Activated naive CD4-positive, alpha-beta T cell treated with anti-CD3 and anti-CD28 coated beads for 36 hours (primary cell): ENCODE results near the gene GPC2. TPM values are rescaled to one million over a fixed set of nuclear protein-coding genes. Genes with fewer than 3 reads are reported as not detected.
"Not testable (repeated sequence)": the region's sequence is repeated elsewhere in the genome, so short reads cannot be mapped to it uniquely, and the experiment has no call there.

Experiments used
- CTCF ChIA-PET: fragments of 350-600 bp; sonication (Branson Sonifier 250); formaldehyde crosslinking; loops from one replicate; lab custom pipeline; 2021; ENCODE audit warnings: antibody characterized with exemption; lab: Charles Lee
- DNase-seq: peaks from one replicate; pipeline ENCODE4 v3.0.0-alpha.2; 2020
- H3K27ac Mint-ChIP-seq: one replicate; pipeline ENCODE4 v1.8.0; 2021; ENCODE audit warnings: mild to moderate bottlenecking, mixed read lengths
- H3K27me3 Mint-ChIP-seq: one replicate; pipeline ENCODE4 v1.8.0; 2021; ENCODE audit warnings: low read depth, mixed read lengths
- H3K36me3 Mint-ChIP-seq: one replicate; pipeline ENCODE4 v1.8.0; 2021; ENCODE audit warnings: low read depth, mixed read lengths
- H3K4me1 Mint-ChIP-seq: one replicate; pipeline ENCODE4 v1.8.0; 2021; ENCODE audit warnings: low read depth, mixed read lengths
- H3K4me3 Mint-ChIP-seq: one replicate; pipeline ENCODE4 v1.8.0; 2021; ENCODE audit warnings: mild to moderate bottlenecking, moderate library complexity, mixed read lengths
- H3K9me3 Mint-ChIP-seq: one replicate; pipeline ENCODE4 v1.8.0; 2021; ENCODE audit warnings: mixed read lengths
- intact Hi-C: fragments of 100-400 bp; cut with micrococcal nuclease; formaldehyde crosslinking; loops from one replicate; pipeline ENCODE4 v1.15.1; 2023
- total RNA-seq, 2 experiments: library from RNA; stranded (reverse); gene quantifications; one replicate each; pipeline ENCODE4 v1.2.3, GENCODE V29; 2021

The GPC2 gene
- total RNA-seq, 2 experiments from 2014 or later, result 7.6 to 9.5 TPM

GRCh38 chr7:100200693-100201092 lies 23.5 kb upstream of the GPC2 start:
- intact Hi-C loops, result no loop called here
- no peak overlapping the region for H3K27ac Mint-ChIP-seq
- H3K9me3 Mint-ChIP-seq, result no peaks in the 10 kb centered on the region
- H3K36me3 Mint-ChIP-seq, result no peaks in the 10 kb centered on the region
- peaks cover 9% of the 10 kb centered on the region for H3K4me1 Mint-ChIP-seq
- DNase-seq, result no peak
- H3K4me3 Mint-ChIP-seq, result no peak overlapping the region
- no peaks in the 10 kb centered on the region for H3K27me3 Mint-ChIP-seq
- CTCF ChIA-PET, result interaction anchor here (1.1 kb wide), 1 partner anchor 10 kb away, joined by 3 read pairs; no protein-coding TSS in a partner anchor

GRCh38 chr7:100198266-100198665 lies 21.1 kb upstream of the GPC2 start:
- intact Hi-C loops, result no loop called here
- CTCF ChIA-PET, result no interaction called here

GRCh38 chr7:100195901-100196322 lies 18.7 kb upstream of the GPC2 start:
- H3K36me3 Mint-ChIP-seq, DNase-seq, H3K4me3 Mint-ChIP-seq, H3K27me3 Mint-ChIP-seq, H3K9me3 Mint-ChIP-seq, intact Hi-C loops: not testable (repeated sequence)
- CTCF ChIA-PET, result interaction anchor here (0.6 to 4.9 kb wide), 6 partner anchors 19 to 201 kb away, joined by 4 to 14 read pairs (median 5); partner anchors contain the start of gene GPC2
- peaks cover 46% of the 10 kb centered on the region for H3K4me1 Mint-ChIP-seq
- peak overlapping the region; percentile 21 for H3K27ac Mint-ChIP-seq

More at GRCh38 chr7:100198266-100198665, 21.1 kb upstream of the GPC2 start:
- no peak for DNase-seq
- peaks cover 3% of the 10 kb centered on the region for H3K36me3 Mint-ChIP-seq
- no peak overlapping the region for H3K27ac Mint-ChIP-seq
- H3K4me1 Mint-ChIP-seq, result peaks cover 26% of the 10 kb centered on the region
- H3K27me3 Mint-ChIP-seq, result no peaks in the 10 kb centered on the region
- no peak overlapping the region for H3K4me3 Mint-ChIP-seq
- H3K9me3 Mint-ChIP-seq, result no peaks in the 10 kb centered on the region

GRCh38 chr7:100195222-100195621 lies 18.0 kb upstream of the GPC2 start:
- Mint-ChIP-seq H3K4me1 (peaks cover 51% of the 10 kb centered on the region), H3K27ac (peak overlapping the region; percentile 10)
- CTCF ChIA-PET, result interaction anchor here (1.5 to 4.9 kb wide), 4 partner anchors 14 to 62 kb away, joined by 4 to 17 read pairs (median 10); no protein-coding TSS in a partner anchor

GRCh38 chr7:100192969-100193368 lies 15.8 kb upstream of the GPC2 start:
- DNase-seq, result no peak
- intact Hi-C loops, result no loop called here
- Mint-ChIP-seq H3K4me3 (no peak overlapping the region), H3K36me3 (peaks cover 3% of the 10 kb centered on the region), H3K4me1 (peaks cover 55% of the 10 kb centered on the region), H3K27me3 (no peaks in the 10 kb centered on the region), H3K9me3 (no peaks in the 10 kb centered on the region), H3K27ac (no peak overlapping the region)
- CTCF ChIA-PET, result interaction anchor here (0.9 to 4.9 kb wide), 10 partner anchors 12 to 64 kb away, joined by 3 to 17 read pairs (median 4); partner anchors contain the start of gene GAL3ST4

More at GRCh38 chr7:100195222-100195621, 18.0 kb upstream of the GPC2 start:
- Mint-ChIP-seq H3K36me3 (peaks cover 3% of the 10 kb centered on the region), H3K9me3 (no peaks in the 10 kb centered on the region), H3K4me3 (no peak overlapping the region), H3K27me3 (no peaks in the 10 kb centered on the region)
- no peak for DNase-seq
- intact Hi-C loops, result no loop called here

GRCh38 chr7:100192281-100192862 lies 15.2 kb upstream of the GPC2 start:
- peaks cover 55% of the 10 kb centered on the region for H3K4me1 Mint-ChIP-seq
- H3K9me3 Mint-ChIP-seq, intact Hi-C loops, H3K27me3 Mint-ChIP-seq, H3K36me3 Mint-ChIP-seq, H3K4me3 Mint-ChIP-seq, DNase-seq: not testable (repeated sequence)
- CTCF ChIA-PET, result interaction anchor here (0.6 to 4.9 kb wide), 6 partner anchors 17 to 87 kb away, joined by 3 to 17 read pairs (median 4); no protein-coding TSS in a partner anchor
- H3K27ac Mint-ChIP-seq, result peak overlapping the region; percentile 56

GRCh38 chr7:100191775-100192174 lies 14.6 kb upstream of the GPC2 start:
- intact Hi-C loops, result no loop called here
- peaks cover 55% of the 10 kb centered on the region for H3K4me1 Mint-ChIP-seq
- H3K27ac Mint-ChIP-seq, result peak overlapping the region; percentile 56
- H3K27me3 Mint-ChIP-seq, result no peaks in the 10 kb centered on the region
- peaks cover 3% of the 10 kb centered on the region for H3K36me3 Mint-ChIP-seq
- no peak for DNase-seq
- H3K4me3 Mint-ChIP-seq, result no peak overlapping the region
- H3K9me3 Mint-ChIP-seq, result no peaks in the 10 kb centered on the region
- CTCF ChIA-PET, result interaction anchor here (1.6 to 4.9 kb wide), 2 partner anchors 26 to 59 kb away, joined by 4 to 14 read pairs; no protein-coding TSS in a partner anchor

- no peak for DNase-seq
- H3K4me1 Mint-ChIP-seq, result peaks cover 45% of the 10 kb centered on the region
- H3K27ac Mint-ChIP-seq, result peak overlapping the region; percentile 80
- CTCF ChIA-PET, result interaction anchor here (0.5 to 3.9 kb wide), 16 partner anchors 8 to 217 kb away, joined by 3 to 39 read pairs (median 4); partner anchors contain the start of genes GPC2 and STAG3
- no peak overlapping the region for H3K4me3 Mint-ChIP-seq
- intact Hi-C loops, result loop anchor here (1.0 kb wide), 4 partner anchors 19 to 217 kb away; partner anchors contain the start of gene LAMTOR4
- no peaks in the 10 kb centered on the region for H3K9me3 Mint-ChIP-seq
- H3K27me3 Mint-ChIP-seq, result no peaks in the 10 kb centered on the region
- H3K36me3 Mint-ChIP-seq, result peaks cover 3% of the 10 kb centered on the region
Observed at GRCh38 chr7:100190048-100190711, 13.0 kb upstream of the GPC2 start.

GRCh38 chr7:100189061-100189460 lies 11.9 kb upstream of the GPC2 start:
- Mint-ChIP-seq H3K27me3 (no peaks in the 10 kb centered on the region), H3K4me3 (no peak overlapping the region), H3K9me3 (no peaks in the 10 kb centered on the region), H3K4me1 (peaks cover 37% of the 10 kb centered on the region), H3K27ac (no peak overlapping the region), H3K36me3 (no peaks in the 10 kb centered on the region)
- intact Hi-C loops, result no loop called here
- DNase-seq, result no peak
- CTCF ChIA-PET, result interaction anchor here (0.7 to 3.9 kb wide), 10 partner anchors 10 to 219 kb away, joined by 3 to 39 read pairs (median 4); partner anchors contain the start of genes GAL3ST4, GPC2 and STAG3

GRCh38 chr7:100185726-100186125 lies 8.5 kb upstream of the GPC2 start:
- no peaks in the 10 kb centered on the region for H3K9me3 Mint-ChIP-seq
- peaks cover 37% of the 10 kb centered on the region for H3K4me1 Mint-ChIP-seq
- no peak overlapping the region for H3K27ac Mint-ChIP-seq
- intact Hi-C loops, result no loop called here
- CTCF ChIA-PET, result interaction anchor here (0.6 to 2.0 kb wide), 3 partner anchors 17 to 31 kb away, joined by 3 to 7 read pairs (median 4); partner anchors contain the start of gene GAL3ST4
- H3K36me3 Mint-ChIP-seq, result peaks cover 5% of the 10 kb centered on the region
- no peak for DNase-seq
- no peak overlapping the region for H3K4me3 Mint-ChIP-seq
- no peaks in the 10 kb centered on the region for H3K27me3 Mint-ChIP-seq

- H3K9me3 Mint-ChIP-seq, H3K36me3 Mint-ChIP-seq, H3K27me3 Mint-ChIP-seq, H3K4me3 Mint-ChIP-seq, intact Hi-C loops, H3K27ac Mint-ChIP-seq, DNase-seq: not testable (repeated sequence)
- H3K4me1 Mint-ChIP-seq, result peaks cover 31% of the 10 kb centered on the region
- CTCF ChIA-PET, result interaction anchor here (0.7 kb wide), 1 partner anchor 50 kb away, joined by 3 read pairs; no protein-coding TSS in a partner anchor
Observed at GRCh38 chr7:100183090-100183489, 5.9 kb upstream of the GPC2 start.

- H3K9me3 Mint-ChIP-seq, H3K27me3 Mint-ChIP-seq, H3K4me3 Mint-ChIP-seq, intact Hi-C loops, H3K36me3 Mint-ChIP-seq, H3K27ac Mint-ChIP-seq: not testable (repeated sequence)
- CTCF ChIA-PET, result interaction anchor here (1.3 kb wide), 1 partner anchor 44 kb away, joined by 4 read pairs; no protein-coding TSS in a partner anchor
- peaks cover 35% of the 10 kb centered on the region for H3K4me1 Mint-ChIP-seq
- DNase-seq, result peak; percentile 33
Observed at GRCh38 chr7:100182616-100183015, 5.4 kb upstream of the GPC2 start.
